GM12878 (cell line): Measurements from ENCODE around the gene ANAPC16. TPM values are rescaled to one million over a fixed set of nuclear protein-coding genes. Genes with fewer than 3 reads are reported as not detected.

Source experiments
- ATAC-seq: fragments of 200-7000 bp; cut with Tn5 transposase; 3 replicates; pipeline ENCODE4 v1.9.1; 2020; ENCODE audit warnings: mild to moderate bottlenecking, moderate library complexity
- BruUV-seq: library from RNA; stranded (reverse); fragments of 400-500 nt; replicated peaks from 2 replicates; lab custom pipeline; 2021; lab: Mats Ljungman, UMichigan
- CTCF ChIA-PET: fragments of 300-600 bp; sonication (Branson Sonifier 250); formaldehyde crosslinking; extraction: SDS; loops from one replicate; lab custom pipeline; 2021; ENCODE audit warnings: inconsistent platforms; lab: Yijun Ruan, JAX
- POLR2A ChIA-PET: fragments of 350-600 bp; formaldehyde crosslinking; extraction: SDS; loops from one replicate; lab custom pipeline; 2021; ENCODE audit warnings: inconsistent platforms; lab: Charles Lee
- RAD21 ChIA-PET: fragments of 300-600 bp; sonication (Branson Sonifier 250); formaldehyde crosslinking; loops from one replicate; lab custom pipeline; 2023; ENCODE audit warnings: antibody characterized with exemption; ENCODE audit not compliant: unreplicated experiment; lab: Charles Lee
- SMC1A ChIA-PET: fragments of 300-600 bp; sonication (Branson Sonifier 250); formaldehyde crosslinking; loops from one replicate; lab custom pipeline; 2023; ENCODE audit not compliant: unreplicated experiment, uncharacterized antibody; lab: Charles Lee
- DNase-seq: peaks from one replicate; pipeline ENCODE4 v3.0.0-alpha.2; 2011; ENCODE audit warnings: low read depth, low spot score
- FAIRE-seq: peaks from 3 replicates; lab custom pipeline; 2011; peaks lifted over from hg19 to GRCh38; lab: Jason Lieb, UNC
- H2AFZ ChIP-seq: 2 replicates; pipeline ENCODE4 v1.6.0; 2011; ENCODE audit warnings: low read depth, low read length, control low read depth; ENCODE audit not compliant: control insufficient read depth
- H3K27ac ChIP-seq: 2 replicates; pipeline ENCODE4 v1.5.1; 2011; ENCODE audit warnings: control low read depth; ENCODE audit not compliant: control insufficient read depth, insufficient read depth
- H3K27me3 ChIP-seq, 2 experiments: replicated peaks in 1 of 2; 2 replicates each; pipeline versions ENCODE4 v1.6.0 to v1.6.1; 2011; ENCODE audit warnings: low read length in 1 of 2; ENCODE audit not compliant: control insufficient read depth in 2 of 2, insufficient read depth in 2 of 2
- H3K36me3 ChIP-seq, 2 experiments: 2 replicates each; pipeline ENCODE4 v1.5.1; 2011; ENCODE audit warnings: low read length in 1 of 2; ENCODE audit not compliant: control insufficient read depth in 2 of 2, insufficient read depth in 2 of 2
- H3K4me1 ChIP-seq: 2 replicates; pipeline ENCODE4 v1.6.1; 2011; ENCODE audit warnings: mild to moderate bottlenecking, low read length, moderate library complexity, mixed read lengths; ENCODE audit not compliant: control insufficient read depth, insufficient read depth
- H3K4me2 ChIP-seq: 2 replicates; pipeline ENCODE4 v1.6.0; 2011; ENCODE audit warnings: control low read depth; ENCODE audit not compliant: control insufficient read depth, insufficient read depth
- H3K4me3 ChIP-seq: fragments of 200-600 bp; sonication (generic); 2 replicates; pipeline ENCODE4 v1.5.1; 2016
- H3K79me2 ChIP-seq: 2 replicates; pipeline ENCODE4 v1.6.0; 2011; ENCODE audit warnings: low read length; ENCODE audit not compliant: control insufficient read depth, insufficient read depth
- H3K9ac ChIP-seq: 2 replicates; pipeline ENCODE4 v1.8.0; 2011; ENCODE audit warnings: low read length, control low read depth, mixed read lengths; ENCODE audit not compliant: control insufficient read depth, insufficient read depth
- H3K9me3 ChIP-seq: replicated peaks from 3 replicates; pipeline ENCODE4 v1.5.1; 2011; ENCODE audit warnings: mild to moderate bottlenecking, low read length; ENCODE audit not compliant: control insufficient read depth, insufficient read depth
- H4K20me1 ChIP-seq: 2 replicates; pipeline ENCODE4 v1.6.0; 2011; ENCODE audit not compliant: control insufficient read depth, insufficient read depth
- ATF2 ChIP-seq: IDR thresholded peaks from 2 replicates; pipeline ENCODE4 v1.6.1; 2012; ENCODE audit warnings: low read length, inconsistent platforms
- ESRRA ChIP-seq: IDR thresholded peaks from 2 replicates; pipeline ENCODE4 v1.6.1; 2012; ENCODE audit warnings: mild to moderate bottlenecking, low read length, improper control_type of control experiment
- FOS ChIP-seq: IDR thresholded peaks from 3 replicates; pipeline ENCODE4 v1.6.1; 2011; ENCODE audit warnings: borderline replicate concordance; ENCODE audit not compliant: insufficient read length; ENCODE audit errors: extremely low read depth
- FOXK2 ChIP-seq: fragments of 450-650 bp; IDR thresholded peaks from 2 replicates; pipeline ENCODE4 v1.6.1; 2017; ENCODE audit warnings: mild to moderate bottlenecking, moderate library complexity
- HDAC2 ChIP-seq: fragments of 200-600 bp; sonication (generic); IDR thresholded peaks from 2 replicates; pipeline ENCODE4 v1.6.1; 2017
- MTA3 ChIP-seq: IDR thresholded peaks from 2 replicates; pipeline ENCODE4 v1.6.1; 2012; ENCODE audit warnings: low read length, inconsistent platforms, borderline replicate concordance
- NBN ChIP-seq: fragments of 450-650 bp; IDR thresholded peaks from 2 replicates; pipeline ENCODE4 v1.6.1; 2016
- NFXL1 ChIP-seq: fragments of 450-650 bp; IDR thresholded peaks from 2 replicates; pipeline ENCODE4 v1.6.1; 2017; ENCODE audit warnings: antibody characterized with exemption, mild to moderate bottlenecking, borderline replicate concordance
- NR2F1 ChIP-seq: fragments of 450-650 bp; conservative IDR thresholded peaks from 2 replicates; pipeline ENCODE4 v1.6.1; 2017; ENCODE audit warnings: mild to moderate bottlenecking
- PAX8 ChIP-seq: fragments of 450-650 bp; IDR thresholded peaks from 2 replicates; pipeline ENCODE4 v1.6.1; 2017; ENCODE audit warnings: mild to moderate bottlenecking, moderate library complexity
- PML ChIP-seq: IDR thresholded peaks from 2 replicates; pipeline ENCODE4 v1.6.1; 2012; ENCODE audit warnings: low read length, inconsistent platforms
- POLR2A ChIP-seq: IDR thresholded peaks from 2 replicates; pipeline ENCODE4 v1.6.1; 2011; ENCODE audit warnings: low read depth, mild to moderate bottlenecking, low read length
- RELB ChIP-seq: fragments of 450-650 bp; IDR thresholded peaks from 2 replicates; pipeline ENCODE4 v1.6.1; 2017; ENCODE audit warnings: low read depth, mild to moderate bottlenecking, moderate library complexity
- RFX5 ChIP-seq: IDR thresholded peaks from 2 replicates; pipeline ENCODE4 v1.6.1; 2011; ENCODE audit warnings: low read depth, low read length, improper control_type of control experiment
- SPI1 ChIP-seq: IDR thresholded peaks from 2 replicates; pipeline ENCODE4 v1.6.1; 2011; ENCODE audit warnings: low read depth, mild to moderate bottlenecking, low read length, moderate library complexity, borderline replicate concordance; ENCODE audit not compliant: insufficient read depth
- SREBF1 ChIP-seq: IDR thresholded peaks from 2 replicates; pipeline ENCODE4 v1.6.1; 2012; ENCODE audit warnings: mild to moderate bottlenecking, low read length
- SRF ChIP-seq, 2 experiments: IDR thresholded peaks; 2 replicates each; pipeline ENCODE4 v1.6.1; 2011; ENCODE audit warnings: low read depth in 2 of 2, low read length in 2 of 2, mild to moderate bottlenecking in 1 of 2, moderate library complexity in 1 of 2
- SUZ12 ChIP-seq: fragments of 200-600 bp; sonication (generic); IDR thresholded peaks from one replicate; pipeline ENCODE4 v1.6.1; 2018; ENCODE audit warnings: antibody characterized with exemption, mild to moderate bottlenecking; ENCODE audit not compliant: unreplicated experiment
- WGBS: methylation state at CpG from one replicate; pipeline ENCODE4 v1.1.6; 2016; ENCODE audit warnings: low lambda C conversion rate; ENCODE audit not compliant: insufficient replicate concordance, insufficient coverage; ENCODE audit errors: missing lambda C conversion rate; 5-methylcytosine and 5-hydroxymethylcytosine counted together
- in situ Hi-C: fragments of 300-500 bp; cut with MboI; formaldehyde crosslinking; loops from 9 replicates; pipeline ENCODE4 v1.14.3; 2018; ENCODE audit warnings: mixed read lengths
- intact Hi-C: fragments of 100-400 bp; cut with micrococcal nuclease; formaldehyde crosslinking; loops from one replicate; pipeline ENCODE4 v1.14.2; 2022; ENCODE audit not compliant: unreplicated experiment
- polyA plus RNA-seq, 11 experiments: library from polyadenylated mRNA; depleted of rRNA in 4 of 11; unstranded in 6 of 11; stranded (reverse) in 5 of 11; fragments of >200 nt; fragmentation: Nextera tagmentation in 4 of 11; fragmentation: Illumina TruSeq in 1 of 11; extraction: Ambion mirVana in 4 of 11; extraction: Trizol in 1 of 11; gene quantifications; 1 replicate in 1 of 11; 2 replicates in 10 of 11; pipeline versions ENCODE4 v1.2.1 to v1.2.3, GENCODE V29; 2011 to 2016; ENCODE audit warnings: inconsistent platforms in 2 of 11, missing spikeins in 2 of 11, low read depth in 1 of 11
- total RNA-seq, 4 experiments: library from RNA; depleted of rRNA in 3 of 4; stranded (reverse); fragments of >200 nt in 3 of 4; fragmentation: Illumina TruSeq in 1 of 4; extraction: Trizol in 1 of 4; gene quantifications; 2 replicates each; pipeline versions ENCODE4 v1.2.1 to v1.2.3, GENCODE V29; 2013 to 2021

Gene ANAPC16
- total and polyA plus RNA-seq, 10 of the 15 experiments (the other 5 are each of a cell fraction or from before 2014, with no cell fraction given) = 66.9 to 208 (median 134) TPM

- Histone ChIP-seq H3K4me1 (peaks cover 3% of the 10 kb centered on the region), H4K20me1 (no peaks in the 10 kb centered on the region), H3K9ac (no peak overlapping the region)
- RAD21 ChIA-PET = no interaction called here
- no peak for ATAC-seq
- no peak for FAIRE-seq
- intact Hi-C loops = no loop called here
- TF ChIP-seq POLR2A = no peak
- no peak for TF ChIP-seq PAX8
- no peak for TF ChIP-seq NFXL1
- no peak for TF ChIP-seq SPI1
- TF ChIP-seq FOS = no peak
- TF ChIP-seq, all 136 proteins: peak for 0
- in situ Hi-C loops = no loop called here
- H3K36me3 ChIP-seq = peaks cover 0 to 20% of the 10 kb centered on the region in 2 experiments; a peak in 3 of 4 replicates
- no TSS peak for BruUV-seq
- no peak for DNase-seq
- H3K9me3 ChIP-seq = no peaks in the 10 kb centered on the region
- ChIA-PET SMC1A (interaction anchor here (0.6 to 0.9 kb wide), 2 partner anchors 12 to 230 kb away, joined by 3 read pairs; no protein-coding TSS in a partner anchor), CTCF (interaction anchor here (0.8 to 1.5 kb wide), 2 partner anchors 10 to 104 kb away, joined by 3 read pairs; no protein-coding TSS in a partner anchor), POLR2A (interaction anchor here (1.0 kb wide), 1 partner anchor 8 kb away, joined by 4 read pairs; no protein-coding TSS in a partner anchor)
- H3K4me2 ChIP-seq = no peak overlapping the region
- H2AFZ ChIP-seq = no peak overlapping the region
- H3K4me3 ChIP-seq = no peak overlapping the region
- peaks cover 5% of the 10 kb centered on the region for H3K79me2 ChIP-seq
- no peak overlapping the region for H3K27ac ChIP-seq
- no peaks in the 10 kb centered on the region for H3K27me3 ChIP-seq
Measured at GRCh38 chr10:72233621-72234020, 17.8 kb downstream of the ANAPC16 start.

- intact Hi-C loops (no loop called here), in situ Hi-C loops (no loop called here)
- Histone ChIP-seq H3K27me3 (no peaks in the 10 kb centered on the region), H3K36me3 (peaks cover 0 to 20% of the 10 kb centered on the region in 2 experiments; a peak in 3 of 4 replicates), H3K9me3 (no peaks in the 10 kb centered on the region), H3K4me1 (peaks cover 12% of the 10 kb centered on the region), H3K4me2 (no peak overlapping the region), H3K4me3 (no peak overlapping the region), H3K27ac (no peak overlapping the region), H4K20me1 (no peaks in the 10 kb centered on the region), H3K9ac (no peak overlapping the region), H2AFZ (no peak overlapping the region), H3K79me2 (no peaks in the 10 kb centered on the region)
- FAIRE-seq = no peak
- RAD21 ChIA-PET = no interaction called here
- WGBS = 98% methylated on average over 5 of the region's 6 CpGs
- SMC1A ChIA-PET = interaction anchor here (2.1 kb wide), 1 partner anchor 12 kb away, joined by 7 read pairs; no protein-coding TSS in a partner anchor
- DNase-seq = no peak
- POLR2A ChIA-PET = no interaction called here
- CTCF ChIA-PET = no interaction called here
- no peak for ATAC-seq
- BruUV-seq = no TSS peak
- TF ChIP-seq SUZ12 (no peak), RELB (no peak), HDAC2 (no peak), SREBF1 (no peak), NBN (no peak), FOXK2 (no peak), SRF (IDR thresholded peaks at IDR 0.05; ENCODE audit: low read depth in 2 of 2, low read length in 2 of 2) (no peak), ESRRA (no peak), RFX5 (no peak), ATF2 (no peak), MTA3 (no peak), PML (no peak), NR2F1 (no peak)
Measured at GRCh38 chr10:72234560-72235095, 18.8 kb downstream of the ANAPC16 start.
